ENCODE measurements around the gene PSMA6.

GRCh38 chr14:35300228-35300627, 8.0 kb downstream of the PSMA6 start:
- TF ChIP-seq FOXK2 (IDR thresholded peaks at IDR 0.05) (no peak), SUZ12 (IDR thresholded peaks at IDR 0.05) (no peak), BHLHE40 (IDR thresholded peaks at IDR 0.05; ENCODE audit: borderline replicate concordance) (no peak), TARDBP (IDR thresholded peaks at IDR 0.05) (no peak), NFRKB (IDR thresholded peaks at IDR 0.05) (no peak), FOXM1 (IDR thresholded peaks at IDR 0.05; ENCODE audit: borderline replicate concordance) (no peak), ARNT (IDR thresholded peaks at IDR 0.05) (no peak), HDGF (IDR thresholded peaks at IDR 0.05; ENCODE audit: borderline replicate concordance) (no peak), SP1 (IDR thresholded peaks at IDR 0.05) (no peak), L3MBTL2 (conservative IDR thresholded peaks at IDR 0.05) (no peak)
